Activated T-helper 1 cell treated with anti-CD3 and anti-CD28 coated beads, Interleukin-2, amount 50 U/mL, for 16 hours (primary cell): ENCODE data around the gene TMEM154.

Source experiments
- DNase-seq, 2 donors: peaks; one replicate each; pipeline ENCODE4 v3.0.0-alpha.2; 2020; ENCODE audit warnings: low read depth in 1 of 2, low spot score in 1 of 2

The TMEM154 gene

DNA sequence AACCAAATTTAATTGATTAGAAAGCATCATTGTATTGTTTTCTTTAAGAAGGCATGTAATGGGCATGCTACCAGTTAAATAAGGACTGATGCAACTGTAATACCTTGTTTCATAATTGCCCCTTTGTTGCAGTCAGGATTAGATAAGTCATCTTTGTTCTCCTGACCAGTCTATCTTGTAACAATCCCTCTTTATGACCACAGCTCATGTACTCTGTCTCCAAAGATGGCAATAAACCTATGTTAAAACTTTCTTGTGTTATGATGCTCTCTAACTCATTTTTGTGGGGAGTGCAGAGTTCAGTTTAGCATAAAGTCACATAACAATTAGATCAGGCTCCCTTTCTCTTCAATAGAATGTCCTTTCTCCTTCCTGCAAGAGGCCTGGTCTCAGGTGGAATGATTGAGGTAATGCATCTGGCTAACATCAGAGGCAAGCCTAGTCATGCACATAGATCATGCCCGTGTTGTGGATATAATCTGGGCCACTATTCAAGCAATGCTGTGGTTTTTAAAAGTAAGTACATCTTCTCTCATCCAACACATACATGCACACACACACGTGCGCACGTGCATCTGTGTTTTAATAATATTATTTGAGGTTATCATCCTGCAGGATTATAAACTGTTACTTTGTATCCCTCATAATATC lies 45.6 kb downstream of the TMEM154 start:
- no peak for DNase-seq

DNA sequence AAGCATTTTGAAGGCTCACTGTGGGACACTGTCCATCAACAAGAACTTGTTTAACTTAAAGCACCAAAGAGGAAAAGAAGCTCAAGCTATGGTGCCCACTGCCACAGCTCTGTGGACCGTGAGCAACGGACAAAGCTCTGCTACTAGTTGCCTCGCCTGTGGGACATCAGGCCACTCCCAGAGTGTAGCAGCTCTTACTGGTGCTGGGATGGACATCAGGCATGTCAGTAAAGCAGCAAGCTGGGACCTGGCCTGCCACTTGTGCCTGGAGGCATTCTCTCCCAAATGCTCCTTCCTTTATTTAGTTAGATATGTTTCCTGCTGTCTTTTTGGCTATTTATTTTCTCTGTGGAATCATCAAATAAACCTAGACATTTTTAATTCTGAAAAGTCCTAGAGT lies 46.7 kb downstream of the TMEM154 start:
- no peak for DNase-seq

DNA sequence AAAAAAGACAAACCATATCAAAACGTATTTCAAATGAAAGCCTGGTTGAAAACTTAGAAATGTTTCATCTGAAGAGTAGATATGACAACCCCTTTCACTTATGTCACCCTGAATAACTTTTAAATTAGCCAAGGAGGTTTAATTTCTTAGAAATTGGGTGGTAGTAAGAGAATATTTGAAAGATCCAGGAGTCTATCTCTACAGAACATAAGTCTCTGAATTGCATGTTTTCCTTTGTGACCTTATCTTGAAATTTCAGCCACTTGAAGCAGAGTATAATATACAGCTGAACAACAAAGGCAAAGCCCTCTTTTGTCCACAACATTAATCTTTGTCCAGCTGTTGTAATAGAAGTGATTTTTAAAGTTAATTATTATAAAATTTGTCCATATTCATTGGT lies 49.5 kb downstream of the TMEM154 start:
- DNase-seq = no peak

DNA sequence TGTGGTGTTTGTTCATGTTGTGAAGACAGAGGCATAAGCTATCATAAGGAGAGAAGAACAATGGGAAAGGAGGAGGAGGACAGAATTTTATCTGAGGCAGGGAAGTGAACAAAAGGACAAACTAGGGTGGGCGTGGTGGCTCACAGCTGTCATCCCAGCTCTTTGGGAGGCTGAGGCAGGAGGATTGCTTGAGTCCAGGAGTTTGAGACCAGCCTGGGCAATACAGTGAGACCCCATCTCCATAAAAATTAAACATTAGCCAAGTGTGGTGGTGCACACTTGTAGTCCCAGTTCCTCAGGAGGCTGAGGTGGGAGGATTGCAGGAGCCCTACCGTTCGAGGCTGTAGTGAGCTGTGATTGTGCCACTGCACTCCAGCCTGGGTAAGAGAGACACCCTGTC lies 49.9 kb downstream of the TMEM154 start:
- no peak for DNase-seq

DNA sequence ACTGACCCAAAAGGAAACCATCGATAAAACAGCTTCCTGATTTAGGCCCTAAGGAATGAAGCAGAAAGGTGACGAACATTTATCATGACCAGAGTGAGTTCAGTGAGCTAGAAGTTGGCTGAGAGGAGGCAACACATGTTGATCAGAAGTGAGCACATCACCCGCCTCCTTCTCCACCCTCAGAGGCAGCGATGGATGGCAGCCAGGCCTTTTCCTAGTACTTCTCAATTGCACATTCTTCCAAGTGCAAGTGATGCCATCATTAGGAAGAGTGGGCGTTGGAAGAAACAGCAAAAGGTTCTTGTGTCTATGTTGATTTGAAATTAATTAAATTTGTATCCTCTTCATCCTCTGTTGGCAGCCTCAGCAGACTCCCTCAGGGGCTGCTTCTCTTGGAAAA lies 51.7 kb downstream of the TMEM154 start:
- DNase-seq = no peak

DNA sequence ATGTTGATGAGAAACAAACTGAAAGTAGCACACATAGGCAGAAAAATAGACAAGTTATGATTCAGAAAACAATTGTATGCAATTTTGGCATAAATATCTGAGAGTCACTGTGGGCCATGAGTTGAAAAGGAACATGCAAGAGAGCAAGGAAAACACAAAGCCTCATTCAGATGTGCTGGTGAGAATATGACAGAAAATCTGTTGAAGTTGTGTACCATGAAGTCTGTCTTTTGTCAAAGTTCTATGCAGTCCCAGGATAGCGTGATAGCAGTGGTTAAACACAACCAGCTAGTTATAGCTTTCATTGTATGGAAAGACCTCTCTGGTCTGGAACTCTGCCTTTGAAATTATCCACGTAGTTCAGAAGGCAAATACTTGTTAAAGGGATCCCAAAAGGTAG lies 53.0 kb downstream of the TMEM154 start:
- no peak for DNase-seq

- DNase-seq = no peak
Observed at GRCh38 chr4:152620915-152621314, 58.9 kb downstream of the TMEM154 start.

DNA sequence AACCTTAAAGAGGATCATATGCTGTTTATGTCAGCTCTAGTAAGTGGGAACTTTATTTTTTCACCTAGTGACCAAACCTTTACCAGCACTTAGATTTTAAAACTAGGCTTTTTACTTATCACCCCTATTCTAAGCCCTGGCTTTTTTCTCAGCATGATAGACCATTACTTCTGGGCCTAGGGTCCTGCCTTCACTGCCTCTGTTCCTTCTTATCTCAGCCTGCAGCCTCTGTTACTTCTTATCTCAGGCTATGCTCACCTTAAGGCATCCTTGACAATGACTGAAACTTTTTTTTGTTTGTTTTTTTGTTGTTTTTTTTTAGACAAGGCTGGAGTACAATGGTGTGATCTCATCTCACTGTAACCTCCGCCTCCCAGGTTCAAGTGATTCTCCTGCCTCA lies 59.6 kb downstream of the TMEM154 start:
- no peak for DNase-seq

- no peak for DNase-seq
Observed at GRCh38 chr4:152619556-152619955, 60.2 kb downstream of the TMEM154 start.

GRCh38 chr4:152618971-152619370 lies 60.8 kb downstream of the TMEM154 start:
- no peak for DNase-seq

GRCh38 chr4:152616804-152617203 lies 63.0 kb downstream of the TMEM154 start:
- no peak for DNase-seq

DNA sequence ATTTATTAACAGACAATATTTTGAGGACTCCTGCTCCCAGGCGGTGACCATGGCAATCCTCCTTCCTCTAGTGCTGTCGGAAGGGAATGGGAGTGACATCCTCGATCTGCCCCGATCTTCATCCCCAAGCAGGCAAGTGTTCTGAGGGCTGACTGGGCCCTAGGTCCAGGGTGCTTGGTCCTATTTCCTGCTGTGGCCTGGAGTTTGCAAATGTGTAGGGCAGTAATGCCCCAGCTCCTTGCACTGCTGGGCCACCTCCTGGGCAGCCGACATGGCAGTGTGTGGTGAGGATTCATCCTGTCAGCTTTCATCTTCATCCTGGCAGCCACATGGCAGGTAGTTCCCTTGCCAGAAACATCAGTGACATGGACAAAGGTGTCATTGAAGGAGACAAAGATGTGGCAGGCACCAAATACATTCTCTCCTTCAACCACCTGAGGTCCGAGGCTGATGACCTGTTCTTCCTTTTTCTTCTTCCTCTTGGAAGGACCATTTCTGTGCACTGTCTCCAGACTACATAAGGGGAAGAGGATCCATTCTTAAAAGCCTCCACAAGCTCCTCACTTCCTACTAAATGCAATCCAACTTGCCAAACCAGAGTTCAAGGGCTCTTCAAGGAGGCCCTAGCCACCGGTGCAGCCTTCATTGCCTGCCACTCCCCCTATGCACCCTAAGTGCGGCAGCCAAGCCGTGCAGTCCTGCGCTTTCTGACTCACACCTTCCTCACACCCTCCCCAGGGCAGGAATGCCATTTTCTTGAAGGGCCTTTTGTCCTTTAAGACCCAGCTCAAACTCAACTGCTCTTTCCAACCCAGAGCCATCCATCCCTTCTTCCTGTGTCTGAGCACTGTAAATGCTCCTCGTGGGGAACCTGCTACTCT lies 65.7 kb downstream of the TMEM154 start:
- DNase-seq = no peak

- no peak for DNase-seq
Observed at GRCh38 chr4:152613351-152613750, 66.4 kb downstream of the TMEM154 start.

GRCh38 chr4:152610131-152610530 lies 69.7 kb downstream of the TMEM154 start:
- no peak for DNase-seq

DNA sequence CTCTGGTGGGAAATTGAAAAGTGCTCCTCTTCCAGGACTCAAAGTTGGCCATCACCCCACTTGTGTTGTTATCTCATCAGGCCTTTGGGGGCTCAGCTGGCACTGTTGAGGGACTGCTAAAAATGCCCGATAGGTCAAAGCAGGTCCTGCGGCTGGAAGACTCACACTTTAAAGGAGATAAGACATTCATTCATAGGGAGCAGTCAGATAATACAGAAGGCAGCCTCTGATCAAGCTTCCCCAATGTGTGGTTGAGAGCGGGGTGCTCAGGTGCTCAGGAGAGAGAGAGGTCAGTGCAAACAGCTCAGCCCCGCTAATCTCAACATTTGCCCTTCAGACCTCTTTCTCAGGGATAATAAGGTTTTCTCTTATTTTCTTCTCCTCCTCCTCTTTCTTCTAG lies 70.3 kb downstream of the TMEM154 start:
- DNase-seq = no peak

DNA sequence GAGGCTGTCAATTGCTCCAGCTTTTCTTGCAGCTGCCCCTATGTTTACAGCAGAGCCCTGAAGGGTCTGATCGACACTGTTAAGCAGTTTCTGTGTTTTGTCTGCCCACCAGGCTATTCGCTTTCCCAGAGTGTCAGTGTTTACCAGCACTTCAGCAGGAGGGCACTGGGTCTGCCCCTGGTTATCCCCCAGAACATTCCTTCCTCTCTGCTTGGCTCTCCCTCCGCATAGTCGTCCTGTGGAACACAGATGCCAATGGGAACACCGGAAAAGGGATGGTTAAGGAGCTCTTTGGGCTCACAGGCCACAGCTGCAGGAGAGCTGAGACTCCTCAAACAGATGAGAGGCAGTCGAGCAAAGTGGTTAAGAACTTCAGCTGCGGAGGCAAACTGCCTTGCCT lies 72.6 kb downstream of the TMEM154 start:
- no peak for DNase-seq

DNA sequence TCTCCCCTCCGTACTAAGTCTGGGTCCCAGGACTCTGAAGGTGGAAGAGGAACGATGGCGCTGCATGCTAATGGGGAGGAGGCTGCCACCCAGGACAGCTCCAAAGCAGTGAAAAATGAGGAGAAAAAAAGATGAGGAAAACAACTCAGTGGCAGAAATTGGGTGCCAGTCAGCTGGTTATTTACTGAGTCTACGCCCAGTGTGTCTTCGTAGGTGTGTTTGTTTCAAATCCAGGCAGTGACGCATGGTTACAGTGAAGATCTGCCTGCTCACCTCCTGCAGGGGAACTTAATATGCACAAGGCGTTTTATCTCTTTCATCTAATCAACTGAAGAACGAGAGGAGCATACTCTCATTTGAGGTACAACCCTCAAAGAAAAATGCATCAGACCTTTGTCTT lies 73.0 kb downstream of the TMEM154 start:
- no peak for DNase-seq

DNA sequence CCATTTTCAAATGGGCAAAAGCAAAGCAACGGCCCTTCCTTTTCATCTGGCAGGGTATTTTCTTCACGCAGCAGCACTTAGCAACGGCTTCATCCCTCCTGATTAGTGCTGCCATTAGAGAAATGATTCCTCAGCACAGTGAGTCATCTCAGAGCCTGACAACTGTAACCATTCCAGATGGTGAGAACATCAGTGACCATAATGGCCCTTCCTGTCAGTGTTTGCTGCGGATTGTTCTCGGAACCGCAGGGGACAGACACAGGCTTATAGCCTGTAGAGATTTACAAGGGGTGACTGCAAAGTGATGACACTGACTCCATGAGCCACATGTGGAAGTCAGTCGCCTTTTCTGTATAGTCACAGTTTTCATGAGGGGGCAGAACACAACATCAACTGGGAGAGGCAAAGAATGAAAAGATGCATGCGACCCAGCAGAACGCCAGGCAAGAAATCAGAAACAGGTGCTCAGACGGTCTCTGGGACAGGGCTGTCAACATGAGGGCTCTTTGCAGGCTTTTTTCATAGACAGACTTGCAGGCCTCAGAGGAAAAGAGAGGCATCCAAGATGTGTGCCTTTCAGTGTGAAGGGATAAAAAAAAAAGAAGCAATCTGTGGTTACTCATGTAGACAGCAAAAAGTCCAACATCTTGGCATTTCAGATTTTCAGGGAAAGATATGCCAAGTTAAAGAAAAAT lies 74.0 kb downstream of the TMEM154 start:
- DNase-seq = no peak

DNA sequence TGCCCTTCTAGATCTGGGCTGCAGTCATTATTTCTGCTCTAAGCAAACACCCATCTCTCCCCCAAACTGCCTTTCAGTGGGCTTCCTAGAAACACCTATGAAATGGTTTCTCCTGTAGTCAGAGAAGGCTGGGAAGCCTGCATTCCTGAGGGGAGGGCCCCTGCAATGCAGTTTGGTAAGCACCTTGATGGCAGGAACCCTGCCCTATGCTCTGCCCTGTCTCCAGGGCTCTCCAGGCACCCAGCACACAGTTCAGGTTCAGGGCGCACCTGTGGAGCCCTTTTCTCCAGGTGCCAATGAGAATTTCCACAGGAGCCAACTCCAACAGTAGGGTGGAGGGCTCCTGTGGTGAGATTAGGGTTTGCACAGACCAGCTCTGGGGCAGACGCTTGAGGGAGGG lies 74.8 kb downstream of the TMEM154 start:
- no peak for DNase-seq

GRCh38 chr4:152601156-152601555 lies 78.6 kb downstream of the TMEM154 start:
- DNase-seq = no peak

DNA sequence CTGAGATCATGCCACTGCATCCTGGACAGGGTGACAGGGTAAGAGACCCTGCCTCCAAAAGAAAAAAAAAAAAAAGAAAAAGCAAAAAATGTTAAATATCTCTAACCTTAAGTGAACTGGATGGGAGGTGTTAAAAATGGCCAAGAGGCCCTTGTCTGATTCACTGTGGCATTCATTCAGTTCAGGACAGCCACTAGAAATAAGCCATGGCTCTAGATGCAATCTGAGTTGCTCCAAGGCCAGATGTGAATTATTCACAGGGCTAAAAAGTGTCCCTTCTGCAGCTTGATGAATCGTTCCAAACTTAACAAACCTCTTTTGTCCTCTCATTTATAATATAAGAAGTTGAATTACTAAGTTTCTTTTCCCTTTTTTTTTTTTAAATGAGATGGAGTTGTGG lies 80.2 kb downstream of the TMEM154 start:
- DNase-seq = no peak

DNA sequence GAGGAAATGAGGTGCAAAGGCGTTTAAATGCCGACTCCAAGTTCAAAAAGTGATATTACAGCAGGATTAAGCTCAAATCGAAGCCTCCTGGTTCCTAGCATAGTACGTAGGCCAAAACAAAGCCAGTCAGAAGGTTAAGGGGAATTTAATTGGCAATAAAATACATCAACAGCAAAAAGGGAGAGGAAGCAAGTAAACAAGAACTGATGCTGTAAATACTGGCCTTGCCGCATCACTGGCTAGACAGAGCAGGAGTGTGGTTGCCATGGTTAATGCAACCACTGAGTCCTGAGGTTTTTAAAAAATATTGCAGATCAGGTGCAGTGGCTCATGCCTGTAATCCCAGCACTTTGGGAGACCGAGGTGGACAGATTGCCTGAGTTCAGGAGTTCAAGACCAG lies 80.7 kb downstream of the TMEM154 start:
- DNase-seq = no peak
